Inflammatory macrophage treated with lipopolysaccharide for 1 hour (primary cell): Measurements from ENCODE around the gene USP7.
"Not testable (repeated sequence)": the region's sequence is repeated elsewhere in the genome, so short reads cannot be mapped to it uniquely, and the experiment has no call there.

Source experiments
- DNase-seq, 2 donors: peaks; one replicate each; pipeline ENCODE4 v3.0.0-alpha.2; 2020 to 2022

USP7 gene

GRCh38 chr16:8972843-8973586, 9.3 kb upstream of the USP7 start:
- no peak for DNase-seq

GRCh38 chr16:8971416-8971815, 7.7 kb upstream of the USP7 start:
- DNase-seq = no peak

GRCh38 chr16:8969202-8969897, 5.6 kb upstream of the USP7 start:
- DNase-seq = not testable (repeated sequence)

GRCh38 chr16:8968054-8968453, 4.3 kb upstream of the USP7 start:
- DNase-seq = not testable (repeated sequence)

- peak; percentile 69 to 74 for DNase-seq
Observed at GRCh38 chr16:8967132-8967821, 3.6 kb upstream of the USP7 start.

- no peak for DNase-seq
Observed at GRCh38 chr16:8966817-8967131, 3.1 kb upstream of the USP7 start.

- DNase-seq = no peak
Observed at GRCh38 chr16:8964462-8964861, 756 bp upstream of the USP7 start.

- DNase-seq = no peak
Observed at GRCh38 chr16:8963010-8963820, 491 bp downstream of the USP7 start.

GRCh38 chr16:8962393-8963009, 1.2 kb downstream of the USP7 start:
- DNase-seq = no peak

GRCh38 chr16:8961811-8962390, 1.8 kb downstream of the USP7 start:
- DNase-seq = no peak

- DNase-seq = no peak
Observed at GRCh38 chr16:8960788-8961109, 3.0 kb downstream of the USP7 start.

- DNase-seq = no peak
Observed at GRCh38 chr16:8959921-8960787, 3.6 kb downstream of the USP7 start.

- no peak for DNase-seq
Observed at GRCh38 chr16:8958344-8959167, 5.2 kb downstream of the USP7 start.

GRCh38 chr16:8957509-8958157, 6.1 kb downstream of the USP7 start:
- no peak for DNase-seq

GRCh38 chr16:8957063-8957397, 6.7 kb downstream of the USP7 start:
- peak; percentile 58 to 73 for DNase-seq

GRCh38 chr16:8956265-8957062, 7.2 kb downstream of the USP7 start:
- DNase-seq = no peak

- no peak for DNase-seq
Observed at GRCh38 chr16:8955828-8956227, 7.9 kb downstream of the USP7 start.

- DNase-seq = no peak
Observed at GRCh38 chr16:8953064-8953463, 10.6 kb downstream of the USP7 start.

GRCh38 chr16:8952281-8952751, 11.4 kb downstream of the USP7 start:
- no peak for DNase-seq
